ENCODE measurements around the gene SEC24C.
"Not testable (repeated sequence)": the region's sequence is repeated elsewhere in the genome, so short reads cannot be mapped to it uniquely, and the experiment has no call there.

The SEC24C gene

DNA sequence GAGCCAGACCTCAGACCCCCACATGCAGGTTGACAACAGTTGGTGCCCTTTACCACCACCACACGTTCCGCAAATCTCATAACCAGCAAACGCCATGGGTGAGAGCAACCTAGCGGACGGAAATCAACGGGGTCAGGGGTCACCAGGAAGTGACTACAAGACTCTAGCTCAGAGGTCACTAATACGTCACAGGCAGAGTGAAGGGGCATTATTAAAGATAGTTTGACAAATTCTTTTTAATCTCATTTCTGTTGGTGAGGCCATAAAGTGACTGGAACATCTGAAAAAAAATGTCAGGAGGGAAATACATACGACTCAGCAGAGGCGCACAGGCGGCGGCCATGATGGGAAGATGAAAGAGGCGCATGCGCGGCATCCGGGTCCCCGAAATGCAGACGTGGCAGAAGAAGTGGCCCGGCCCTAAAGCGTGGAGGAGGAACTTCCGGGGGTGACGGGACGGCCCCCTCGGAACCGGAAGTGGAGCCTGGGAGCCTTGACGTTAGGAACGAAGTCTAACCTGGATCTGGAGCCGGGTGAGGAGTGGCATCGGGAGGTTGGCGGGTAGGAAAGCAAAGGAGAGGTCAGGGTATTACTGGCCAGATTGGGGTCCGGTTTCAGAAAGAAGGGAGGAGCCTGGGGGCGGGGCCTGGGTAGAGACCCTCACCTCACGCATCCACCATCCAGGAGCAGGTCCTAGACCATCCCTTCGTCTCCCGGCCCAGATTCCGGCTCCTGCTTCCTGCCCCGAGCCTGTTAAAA is at the start of gene SEC24C:
Gene SEC24C (plus strand): TSS at position 468 of the 759 bp plus-strand sequence. CDS start 2,461 bp downstream, outside the sequence.
- peak; percentile 89 for DNase-seq (ENCODE audit: low read depth in 1 of 2, low spot score in 1 of 2)

DNA sequence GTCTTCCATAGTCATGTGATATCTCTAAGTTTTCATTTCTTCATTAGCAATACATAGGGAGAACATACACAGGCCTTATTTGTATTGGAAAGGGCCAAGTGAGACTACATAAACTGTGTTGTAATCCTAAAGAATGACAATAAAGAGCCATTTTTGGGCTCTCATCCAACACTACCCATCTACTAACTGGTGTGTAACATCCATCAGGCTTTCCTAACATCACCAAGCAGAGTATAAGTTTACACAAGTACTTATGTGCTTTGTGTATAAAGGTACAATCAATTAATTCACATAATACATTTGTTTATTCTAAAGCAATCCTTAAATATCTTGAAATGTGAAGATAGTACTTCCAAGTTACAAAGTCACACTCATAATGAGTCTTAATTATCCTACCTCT is 48.9 kb upstream of the SEC24C start:
- not testable (repeated sequence) for DNase-seq (ENCODE audit: low read depth in 1 of 2, low spot score in 1 of 2)

DNA sequence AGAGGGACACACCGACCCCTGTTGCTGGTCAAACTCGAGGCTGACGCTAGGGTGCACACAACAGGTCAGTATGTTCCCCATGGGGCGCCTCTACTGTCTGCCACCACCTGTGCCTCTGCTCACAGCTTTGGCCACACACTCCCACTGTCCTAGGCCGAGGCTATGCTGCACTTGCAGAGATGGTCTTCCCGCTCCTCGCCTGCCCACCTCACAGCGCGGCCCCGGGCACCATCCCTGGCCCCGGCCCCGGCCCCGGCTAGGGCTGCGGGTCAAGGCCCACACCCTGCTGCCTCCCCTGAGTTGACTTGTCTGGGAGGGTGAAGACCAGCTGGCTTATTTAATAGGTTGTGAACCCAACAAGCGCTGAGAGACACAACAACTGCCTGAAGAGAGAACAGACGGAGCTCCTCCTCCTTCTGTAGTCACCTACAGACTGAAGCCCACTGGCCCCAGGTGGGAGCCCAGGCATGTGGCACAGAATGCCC is 46.5 kb upstream of the SEC24C start, which contains the start of gene AGAP5:
Gene AGAP5 (minus strand): TSS at position 435 of the 485 bp plus-strand sequence. CDS start 354 bp downstream, at position 81.
- not testable (repeated sequence) for DNase-seq (ENCODE audit: low read depth in 1 of 2, low spot score in 1 of 2)

DNA sequence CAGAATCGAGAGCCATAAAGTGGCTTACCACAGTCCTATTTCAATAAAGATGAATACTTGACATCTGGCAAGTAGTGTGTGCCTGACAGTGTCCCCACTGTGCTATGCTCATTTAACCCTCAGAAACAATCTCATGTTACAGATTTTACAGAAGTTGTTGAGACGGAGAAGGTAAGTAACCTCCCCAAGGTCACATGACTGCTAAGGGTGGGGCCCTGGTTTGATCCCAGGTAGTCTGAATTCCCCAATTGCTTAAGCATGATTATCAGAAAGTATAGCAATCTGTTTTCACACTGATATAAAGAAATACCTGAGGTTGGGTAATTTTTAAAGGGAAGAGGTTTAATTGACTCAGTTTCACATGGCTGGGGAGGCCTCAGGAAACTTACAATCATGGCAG is 45.4 kb upstream of the SEC24C start:
- DNase-seq (ENCODE audit: low read depth in 1 of 2, low spot score in 1 of 2), result not testable (repeated sequence)

- DNase-seq (ENCODE audit: low read depth in 1 of 2, low spot score in 1 of 2), result not testable (repeated sequence)
These were observed 40.2 kb upstream of the SEC24C start for GRCh38 chr10:73703924-73704323.

GRCh38 chr10:73705506-73706072 is 38.6 kb upstream of the SEC24C start:
- not testable (repeated sequence) for DNase-seq (ENCODE audit: low read depth in 1 of 2, low spot score in 1 of 2)

DNA sequence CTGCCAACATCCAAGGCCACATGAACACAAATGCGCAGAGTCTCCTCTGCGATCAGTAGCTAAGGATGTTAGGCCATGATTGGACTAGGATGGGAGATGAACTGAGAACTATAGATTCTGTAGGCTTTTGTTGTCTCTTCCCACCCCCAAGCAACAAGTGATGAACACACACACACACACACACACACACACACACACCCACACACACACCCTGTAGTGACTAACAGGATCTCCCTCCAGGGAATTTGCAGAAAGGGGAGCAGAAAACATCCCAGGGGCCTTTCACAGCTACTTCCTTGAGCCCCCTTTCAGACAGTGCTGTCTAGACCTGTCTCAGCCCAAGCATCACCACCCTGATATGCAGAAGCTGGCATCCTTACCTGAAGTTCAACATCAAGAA is 37.7 kb upstream of the SEC24C start:
- DNase-seq (ENCODE audit: low read depth in 1 of 2, low spot score in 1 of 2), result not testable (repeated sequence)

GRCh38 chr10:73707628-73708027 is 36.5 kb upstream of the SEC24C start:
- DNase-seq (ENCODE audit: low read depth in 1 of 2, low spot score in 1 of 2), result not testable (repeated sequence)

DNA sequence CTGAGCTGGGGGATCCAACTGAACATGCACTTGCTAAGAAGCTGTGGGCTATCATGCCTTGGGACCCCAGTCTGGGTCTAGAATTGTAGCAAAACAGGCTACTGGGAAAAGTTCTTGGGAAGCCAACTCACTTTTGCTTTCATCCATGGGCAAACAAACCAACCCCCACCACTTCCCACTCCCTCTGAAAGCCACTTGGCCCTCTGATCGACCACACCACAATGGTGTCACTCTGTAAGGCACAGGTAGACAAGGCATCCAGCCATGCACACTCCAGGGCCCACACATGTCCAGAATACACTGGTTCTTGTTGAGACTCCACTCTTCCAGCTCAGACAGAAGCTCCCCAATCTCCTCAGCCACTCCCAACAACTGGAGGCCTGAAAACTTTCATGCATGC is 36.0 kb upstream of the SEC24C start:
- DNase-seq (ENCODE audit: low read depth in 1 of 2, low spot score in 1 of 2), result not testable (repeated sequence)

DNA sequence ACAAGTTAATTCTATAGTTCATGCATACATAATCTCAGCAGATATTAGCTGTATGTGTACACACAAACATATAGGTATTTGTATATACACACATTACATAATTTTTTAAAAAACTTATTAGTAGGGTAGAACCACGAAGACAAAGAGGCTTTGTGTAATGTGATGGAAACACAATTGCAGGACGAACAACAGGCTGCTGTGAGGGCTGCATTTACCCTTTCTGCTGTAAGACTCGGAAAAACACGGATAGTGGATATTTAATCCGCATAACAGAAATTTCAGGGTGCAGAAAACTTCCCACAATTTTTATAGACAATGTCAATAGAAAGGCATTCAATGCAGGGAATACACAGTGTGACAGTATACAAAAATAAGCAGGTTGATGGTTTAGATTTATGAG is 32.5 kb upstream of the SEC24C start:
- not testable (repeated sequence) for DNase-seq (ENCODE audit: low read depth in 1 of 2, low spot score in 1 of 2)

- DNase-seq (ENCODE audit: low read depth in 1 of 2, low spot score in 1 of 2), result not testable (repeated sequence)
These were observed 30.3 kb upstream of the SEC24C start for GRCh38 chr10:73713912-73714311.

DNA sequence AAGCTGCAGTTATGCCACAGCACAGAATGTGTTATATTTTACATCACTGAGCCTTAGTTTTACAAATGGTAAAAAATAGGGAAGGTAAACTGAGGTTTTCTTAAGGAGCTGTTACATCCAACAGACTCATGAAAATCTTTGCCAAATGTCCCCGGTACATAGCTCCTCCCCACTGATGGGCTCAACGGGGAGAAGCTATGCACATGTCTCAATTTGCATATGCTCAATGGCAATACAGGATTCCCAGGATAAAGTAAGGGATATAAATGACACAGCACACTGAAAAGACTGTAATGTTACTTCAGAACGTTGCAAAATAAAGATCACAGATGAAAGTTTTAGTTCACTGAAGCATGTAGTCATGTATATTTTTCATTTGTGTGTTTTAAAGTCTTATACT is 29.7 kb upstream of the SEC24C start:
- not testable (repeated sequence) for DNase-seq (ENCODE audit: low read depth in 1 of 2, low spot score in 1 of 2)

DNA sequence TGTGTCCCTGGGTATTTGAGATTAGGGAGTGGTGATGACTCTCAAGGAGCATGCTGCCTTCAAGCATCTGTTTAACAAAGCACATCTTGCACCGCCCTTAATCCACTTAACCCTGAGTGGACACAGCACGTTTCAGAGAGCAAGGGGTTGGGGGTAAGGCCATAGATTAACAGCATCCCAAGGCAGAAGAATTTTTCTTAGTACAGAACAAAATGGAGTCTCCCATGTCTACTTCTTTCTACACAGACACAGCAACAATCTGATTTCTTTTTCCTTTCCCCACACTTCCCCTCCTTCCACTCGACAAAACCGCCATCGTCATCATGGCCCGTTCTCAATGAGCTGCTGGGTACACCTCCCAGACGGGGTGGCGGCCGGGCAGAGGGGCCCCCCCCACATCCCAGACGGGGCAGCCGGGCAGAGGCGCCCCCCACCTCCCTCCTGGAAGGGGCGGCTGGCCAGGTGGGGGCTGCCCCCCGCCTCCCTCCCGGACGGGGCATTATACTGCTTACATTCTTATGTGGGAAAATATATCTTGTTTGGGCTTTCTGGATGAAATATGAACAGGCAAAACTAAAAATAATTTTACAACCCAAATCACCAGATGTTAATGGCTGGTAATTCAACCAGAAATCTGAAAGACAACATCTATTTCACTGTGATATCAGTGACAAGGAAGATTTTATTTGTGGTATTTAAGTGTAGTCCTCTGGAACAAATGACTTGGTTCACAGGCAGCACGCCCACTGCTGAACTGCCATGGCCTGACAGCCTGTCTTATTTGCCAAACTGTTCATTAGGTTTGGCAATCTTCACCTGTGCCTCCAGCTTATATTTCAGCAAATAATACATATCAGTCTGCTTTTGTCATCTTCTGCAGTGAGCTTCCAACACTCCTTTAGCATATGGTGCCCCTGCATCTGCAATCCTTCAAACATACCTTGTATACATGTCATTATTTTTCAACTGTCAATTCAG is 28.7 kb upstream of the SEC24C start:
- DNase-seq (ENCODE audit: low read depth in 1 of 2, low spot score in 1 of 2), result not testable (repeated sequence)

GRCh38 chr10:73716251-73716650 is 27.9 kb upstream of the SEC24C start:
- no peak for DNase-seq (ENCODE audit: low read depth in 1 of 2, low spot score in 1 of 2)

DNA sequence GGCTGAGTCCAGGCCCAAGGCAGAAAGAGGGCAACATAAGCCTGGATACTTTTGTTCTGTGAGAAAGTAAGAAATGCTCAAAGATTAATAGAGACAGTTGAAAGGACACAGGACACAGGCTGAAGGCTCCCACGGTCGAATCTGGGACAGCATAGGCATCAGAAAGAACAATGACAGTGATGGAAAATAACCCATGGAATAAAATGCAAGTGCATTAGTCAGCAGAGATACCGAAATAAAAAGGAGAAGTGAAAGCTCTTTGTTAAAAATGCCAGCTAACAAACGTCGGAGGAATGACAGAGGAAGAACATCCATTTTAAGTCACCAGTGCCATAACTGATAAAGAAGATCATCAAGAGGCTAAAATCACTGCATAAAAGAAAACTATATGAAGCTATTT is 26.6 kb upstream of the SEC24C start:
- no peak for DNase-seq (ENCODE audit: low read depth in 1 of 2, low spot score in 1 of 2)

GRCh38 chr10:73720561-73720960 is 23.6 kb upstream of the SEC24C start:
- not testable (repeated sequence) for DNase-seq (ENCODE audit: low read depth in 1 of 2, low spot score in 1 of 2)

GRCh38 chr10:73723516-73723915 is 20.7 kb upstream of the SEC24C start:
- DNase-seq (ENCODE audit: low read depth in 1 of 2, low spot score in 1 of 2), result no peak

DNA sequence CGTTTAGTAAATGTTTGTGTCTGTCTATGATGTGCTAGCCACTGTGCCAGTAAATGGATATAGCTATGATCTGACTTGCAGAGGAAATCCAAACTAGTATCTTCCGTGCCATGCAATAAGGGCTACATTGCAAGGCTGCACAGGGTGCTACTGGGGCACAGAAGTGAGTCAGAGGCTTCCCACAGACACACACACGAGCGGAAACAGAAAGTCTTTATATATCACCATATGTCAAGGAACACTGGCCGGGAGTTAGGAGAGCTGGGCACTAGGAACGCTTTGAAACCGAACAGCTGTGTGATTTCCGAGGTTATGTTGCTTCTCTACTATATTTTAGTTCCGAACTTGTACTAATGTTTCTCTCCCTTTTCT is 14.4 kb upstream of the SEC24C start:
- DNase-seq (ENCODE audit: low read depth in 1 of 2, low spot score in 1 of 2), result peak in 1 of 2 donors; percentile 23

DNA sequence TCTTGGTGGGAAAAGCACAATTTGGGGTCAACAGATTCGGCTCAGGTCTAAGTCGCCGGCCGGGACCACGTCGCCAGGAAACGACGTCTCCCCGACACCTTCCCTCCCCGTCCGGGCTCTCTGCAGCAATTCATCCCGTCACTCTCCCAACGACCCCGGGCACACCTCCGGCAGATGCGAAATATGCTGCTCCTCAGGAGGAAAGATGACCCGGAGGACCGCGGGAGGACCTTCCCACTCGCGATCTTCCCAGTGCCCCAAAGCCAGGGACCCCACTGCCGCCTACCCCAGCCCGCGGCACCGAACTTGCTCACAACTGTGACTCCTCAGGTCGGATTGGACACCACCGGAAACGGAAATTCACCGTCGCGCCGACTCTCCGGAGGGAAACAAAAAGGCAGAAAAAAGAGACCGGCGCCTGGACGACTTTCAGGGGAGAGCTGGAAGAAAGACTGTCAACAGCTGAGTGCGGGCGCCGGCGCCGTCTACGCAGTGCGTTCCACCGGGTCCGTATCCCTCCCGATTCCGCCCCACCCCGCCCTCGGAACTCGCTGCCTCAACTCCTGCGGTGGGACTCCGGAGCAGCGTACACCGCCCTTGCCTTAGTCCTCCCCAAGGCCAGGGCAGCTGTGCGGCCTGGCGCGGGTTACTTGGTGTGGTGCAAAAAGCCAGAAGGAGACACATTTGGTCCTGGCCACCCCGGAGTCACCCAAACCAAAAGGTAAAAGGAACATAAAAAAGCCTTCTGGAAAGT is 13.8 kb upstream of the SEC24C start:
- peak; percentile 86 to 88 for DNase-seq (ENCODE audit: low read depth in 1 of 2, low spot score in 1 of 2)

DNA sequence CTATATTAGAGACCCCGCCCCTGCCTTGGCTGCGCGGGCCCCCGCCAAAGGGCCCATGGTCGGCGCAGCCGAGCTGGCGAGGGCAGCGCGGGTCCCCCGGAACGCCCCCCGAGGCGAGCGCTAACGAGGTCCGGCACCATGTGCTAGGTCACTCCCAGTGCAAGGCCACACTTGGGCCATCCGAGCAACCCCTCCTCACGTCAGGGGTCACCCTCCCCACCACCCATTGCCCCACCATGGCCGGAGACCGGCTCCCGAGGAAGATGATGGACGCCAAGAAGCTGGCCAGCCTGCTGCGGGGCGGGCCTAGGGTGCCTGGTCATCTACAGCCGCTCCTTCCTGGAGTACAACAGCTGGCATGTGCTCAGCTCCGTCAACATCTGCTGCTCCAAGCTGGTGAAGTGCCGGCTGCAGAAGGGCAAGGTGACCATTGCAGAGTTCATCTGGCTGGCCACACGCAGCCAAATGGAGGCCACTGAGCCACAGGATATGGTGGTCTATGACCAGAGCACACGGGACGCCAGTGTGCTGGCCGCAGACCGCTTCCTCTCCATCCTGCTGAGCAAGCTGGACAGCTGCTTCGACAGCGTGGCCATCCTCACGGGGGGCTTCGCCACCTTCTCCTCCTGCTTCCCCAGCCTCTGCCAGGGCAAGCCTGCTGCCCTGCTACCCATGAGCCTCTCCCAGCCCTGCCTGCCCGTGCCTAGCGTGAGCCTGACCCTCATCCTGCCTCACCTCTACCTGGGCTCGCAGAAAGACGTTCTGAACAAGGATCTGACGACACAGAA is 12.4 kb upstream of the SEC24C start:
- DNase-seq (ENCODE audit: low read depth in 1 of 2, low spot score in 1 of 2), result no peak
